Psoas muscle (tissue), 8 donors: Measurements from ENCODE around the gene TOR1B. TPM values are rescaled to one million over a fixed set of nuclear protein-coding genes. Genes with fewer than 3 reads are reported as not detected.
"Not testable (repeated sequence)": the region's sequence is repeated elsewhere in the genome, so short reads cannot be mapped to it uniquely, and the experiment has no call there.

Experiments
- ATAC-seq, 4 donors: fragments of 200-7000 bp; cut with Tn5 transposase; one replicate each; pipeline ENCODE4 v1.9.1; 2020; ENCODE audit warnings: moderate library complexity in 3 of 4, mild to moderate bottlenecking in 2 of 4
- DNase-seq, 2 donors: peaks; one replicate each; pipeline ENCODE4 v3.0.0-alpha.2; 2020
- H3K27ac ChIP-seq: fragments of 200-600 bp; one replicate; pipeline ENCODE4 v1.8.0; 2022
- H3K27me3 ChIP-seq, 3 donors: fragments of 200-600 bp in 1 of 3; one replicate each; pipeline versions ENCODE4 v1.6.1 to v1.8.0; 2013 to 2022; ENCODE audit warnings: low read length in 2 of 3, mild to moderate bottlenecking in 2 of 3, moderate library complexity in 1 of 3; ENCODE audit not compliant: insufficient read depth in 3 of 3
- H3K36me3 ChIP-seq, 2 donors: fragments of 200-600 bp in 1 of 2; one replicate each; pipeline versions ENCODE4 v1.6.1 to v1.8.0; 2013 to 2022; ENCODE audit warnings: low read depth in 1 of 2, mild to moderate bottlenecking in 1 of 2, moderate library complexity in 1 of 2; ENCODE audit not compliant: insufficient read depth in 1 of 2
- H3K4me1 ChIP-seq: fragments of 200-600 bp; one replicate; pipeline ENCODE4 v1.8.0; 2022
- H3K4me3 ChIP-seq: fragments of 200-600 bp; one replicate; pipeline ENCODE4 v1.8.0; 2022; ENCODE audit warnings: mild to moderate bottlenecking
- H3K9me3 ChIP-seq: fragments of 200-600 bp; one replicate; pipeline ENCODE4 v1.8.0; 2022
- CTCF ChIP-seq: fragments of 200-600 bp; IDR thresholded peaks from one replicate; pipeline ENCODE4 v1.8.0; 2022; ENCODE audit warnings: antibody characterized with exemption
- WGBS, 3 donors: extraction: QIAGEN DNeasy Blood & Tissue Kit; methylation state at CpG; one replicate each; pipeline versions ENCODE4 v1.1.6 to v1.1.7; 2013; 5-methylcytosine and 5-hydroxymethylcytosine counted together
- intact Hi-C, 2 donors: fragments of 100-400 bp; cut with DNase I; formaldehyde crosslinking; loops; one replicate each; pipeline versions ENCODE4 v1.11.0 to v1.14.2; 2022
- polyA plus RNA-seq, 3 donors: library from polyadenylated mRNA; stranded (reverse); fragments of 200-250 nt; gene quantifications; one replicate each; pipeline ENCODE4 v1.2.3, GENCODE V29; 2013
- total RNA-seq, 4 donors: library from RNA; stranded (reverse); fragmentation: NEBNext Ultra II Directional in 2 of 4; extraction: Animal tissue kit (Norgen Biotek cat#: 25700) in 2 of 4; gene quantifications; one replicate each; pipeline versions ENCODE4 v1.2.1 to v1.2.4, GENCODE V29; 2021 to 2023
- donor health status: healthy with polysubstance abuse.
- donor health status: DM: no; HTN: no; CAD: no; lungs with moderate emphysema.
- donor health status: Bipolar disorder and iron deficiency.
- donor health status: healthy.
- donor health status: DM: yes; HTN: yes; CAD: no.
- donor health status: DM: no; HTN: no; CAD: no.
- donor health status: DM: no; HTN: no; CAD: no.
- donor health status: DM: yes; HTN: yes; CAD: no.

TOR1B gene
- total and polyA plus RNA-seq, 7 donors, result 13.0 to 30.1 (median 14.9) TPM

- H3K9me3 ChIP-seq, result no peaks in the 10 kb centered on the region
- no peaks in the 10 kb centered on the region for H3K4me1 ChIP-seq
- no peak overlapping the region for H3K4me3 ChIP-seq
- TF ChIP-seq CTCF, result no peak
- no peaks in the 10 kb centered on the region for H3K36me3 ChIP-seq
- no peak overlapping the region for H3K27ac ChIP-seq
- ATAC-seq (no peak), DNase-seq (no peak)
- intact Hi-C loops, result loop anchor here in 1 of 2 donors (5.0 to 10.0 kb wide), 2 partner anchors 137 to 635 kb away; partner anchors contain the start of gene ASB6
- 84 to 92% (median 91%) methylated on average over 7 of the region's 7 CpGs for WGBS, 3 donors
- peaks cover 0 to 17% (median 0%) of the 10 kb centered on the region in 3 donors for H3K27me3 ChIP-seq
These were observed 23.3 kb upstream of the TOR1B start for GRCh38 chr9:129779560-129780190.

GRCh38 chr9:129781131-129781530 lies 21.9 kb upstream of the TOR1B start:
- Histone ChIP-seq H3K9me3 (no peaks in the 10 kb centered on the region), H3K27me3 (peaks cover 0 to 8% (median 0%) of the 10 kb centered on the region in 3 donors), H3K4me1 (no peaks in the 10 kb centered on the region), H3K36me3 (no peaks in the 10 kb centered on the region), H3K27ac (no peak overlapping the region), H3K4me3 (no peak overlapping the region)
- TF ChIP-seq CTCF, result no peak
- WGBS, 3 donors, result 75 to 80% (median 76%) methylated on average over 8 of the region's 8 CpGs
- intact Hi-C loops, result loop anchor here in 1 of 2 donors (5.0 to 10.0 kb wide), 2 partner anchors 139 to 636 kb away; partner anchors contain the start of gene ASB6
- DNase-seq, result no peak
- no peak for ATAC-seq

- Histone ChIP-seq H3K9me3 (no peaks in the 10 kb centered on the region), H3K4me3 (no peak overlapping the region), H3K27ac (no peak overlapping the region), H3K4me1 (no peaks in the 10 kb centered on the region), H3K27me3 (peaks cover 0 to under 1% (median 0%) of the 10 kb centered on the region in 3 donors), H3K36me3 (no peaks in the 10 kb centered on the region)
- intact Hi-C loops, result loop anchor here (2.0 to 10.0 kb wide), 5 partner anchors 43 to 637 kb away; partner anchors contain the start of gene ASB6 (in 2 of the 2)
- DNase-seq (no peak), ATAC-seq (no peak)
- 68 to 70% (median 68%) methylated on average over 5 of the region's 5 CpGs for WGBS, 3 donors
- no peak for TF ChIP-seq CTCF
These were observed 21.0 kb upstream of the TOR1B start for GRCh38 chr9:129781981-129782380.

GRCh38 chr9:129783516-129784361 lies 19.2 kb upstream of the TOR1B start:
- 31 to 34% (median 33%) methylated on average over 14 of the region's 14 CpGs for WGBS, 3 donors
- no peaks in the 10 kb centered on the region for H3K36me3 ChIP-seq
- intact Hi-C loops, result loop anchor here (2.0 to 10.0 kb wide), 5 partner anchors 45 to 639 kb away; partner anchors contain the start of gene ASB6 (in 2 of the 2)
- H3K4me1 ChIP-seq, result no peaks in the 10 kb centered on the region
- H3K27ac ChIP-seq, result no peak overlapping the region
- no peak overlapping the region for H3K4me3 ChIP-seq
- peak; percentile 86 for TF ChIP-seq CTCF
- ATAC-seq (peak; percentile 80 to 93 (median 90)), DNase-seq (peak; percentile 44 to 68)
- H3K27me3 ChIP-seq, result peaks cover 0 to 6% (median 0%) of the 10 kb centered on the region in 3 donors
- H3K9me3 ChIP-seq, result no peaks in the 10 kb centered on the region

GRCh38 chr9:129784970-129785369 lies 18.0 kb upstream of the TOR1B start:
- not testable (repeated sequence) for ATAC-seq, H3K4me3 ChIP-seq, H3K9me3 ChIP-seq, H3K36me3 ChIP-seq, H3K4me1 ChIP-seq, DNase-seq, H3K27ac ChIP-seq
- peaks cover 0 to 11% (median 0%) of the 10 kb centered on the region in 3 donors for H3K27me3 ChIP-seq
- intact Hi-C loops, result loop anchor here (5.0 to 10.0 kb wide), 3 partner anchors 143 to 653 kb away; partner anchors contain the start of gene ASB6 (in 1 of the 2)
- 59 to 71% (median 63%) methylated on average over 11 of the region's 11 CpGs for WGBS, 3 donors
